Gastroesophageal sphincter (tissue), 3 donors: ENCODE data around the gene GIPC3.

Experiments used
- CTCF ChIP-seq, 4 experiments: fragments of 200-600 bp in 2 of 4; fragments of 450-650 bp in 2 of 4; sonication (generic) in 1 of 4; IDR thresholded peaks; one replicate each; pipeline ENCODE4 v1.5.1; 2017 to 2019; ENCODE audit warnings: antibody characterized with exemption in 4 of 4, mild to moderate bottlenecking in 2 of 4, moderate library complexity in 2 of 4
- EP300 ChIP-seq: sonication (generic); formaldehyde crosslinking; IDR thresholded peaks from one replicate; pipeline ENCODE4 v1.6.1; 2017; ENCODE audit warnings: antibody characterized with exemption, mild to moderate bottlenecking
- POLR2A ChIP-seq, 2 donors: fragments of 450-650 bp; IDR thresholded peaks; one replicate each; pipeline ENCODE4 v1.6.1; 2017; ENCODE audit warnings: antibody characterized with exemption in 2 of 2, mild to moderate bottlenecking in 2 of 2, moderate library complexity in 1 of 2
- POLR2AphosphoS5 ChIP-seq: sonication (generic); formaldehyde crosslinking; IDR thresholded peaks from one replicate; pipeline ENCODE4 v1.6.1; 2017; ENCODE audit warnings: antibody characterized with exemption

- TF ChIP-seq CTCF (IDR thresholded peaks at IDR 0.05), result no peak
- no peak for TF ChIP-seq POLR2AphosphoS5
- TF ChIP-seq POLR2A (IDR thresholded peaks at IDR 0.05), result no peak
- no peak for TF ChIP-seq EP300
These were observed 27.8 kb downstream of the GIPC3 start for GRCh38 chr19:3612901-3613741.
